PC-3 (cell line): ENCODE data around the gene IFNG. TPM values are rescaled to one million over a fixed set of nuclear protein-coding genes. Genes with fewer than 3 reads are reported as not detected.
"Not testable (repeated sequence)": the region's sequence is repeated elsewhere in the genome, so short reads cannot be mapped to it uniquely, and the experiment has no call there.

Experiments used
- ATAC-seq: fragments of 200-7000 bp; cut with Tn5 transposase; 2 replicates; pipeline ENCODE4 v1.9.1; 2020; ENCODE audit warnings: mild to moderate bottlenecking, moderate library complexity
- Bru-seq: library from RNA; stranded (reverse); fragments of 400-500 nt; gene quantifications from one replicate; lab custom pipeline; 2021; lab: Mats Ljungman, UMichigan
- BruChase-seq, 2 experiments: library from RNA; stranded (reverse); fragments of 400-500 nt; gene quantifications; one replicate each; lab custom pipeline; 2021; lab: Mats Ljungman, UMichigan
- BruUV-seq: library from RNA; stranded (reverse); fragments of 400-500 nt; replicated peaks from 2 replicates; lab custom pipeline; 2021; lab: Mats Ljungman, UMichigan
- CTCF ChIA-PET: fragments of 300-600 bp; sonication (Branson Sonifier 250); formaldehyde crosslinking; loops from one replicate; lab custom pipeline; 2022; ENCODE audit warnings: antibody characterized with exemption; lab: Charles Lee
- POLR2A ChIA-PET: fragments of 300-600 bp; sonication (Branson Sonifier 250); formaldehyde crosslinking; loops from one replicate; lab custom pipeline; 2022; ENCODE audit warnings: antibody characterized with exemption; ENCODE audit not compliant: unreplicated experiment; lab: Charles Lee
- DNase-seq: peaks from one replicate; pipeline ENCODE4 v3.0.0-alpha.2; 2015
- H2AFZ ChIP-seq: fragments of 300-600 bp; sonication (generic); 2 replicates; pipeline ENCODE4 v1.6.0; 2016; ENCODE audit warnings: antibody characterized with exemption, low read length
- H3F3A ChIP-seq: fragments of 300-600 bp; sonication (generic); one replicate; pipeline ENCODE4 v1.6.0; 2017; ENCODE audit warnings: antibody characterized with exemption, low read length, control low read depth, mild to moderate bottlenecking; ENCODE audit not compliant: unreplicated experiment
- H3K27ac ChIP-seq: fragments of 300-600 bp; sonication (generic); 2 replicates; pipeline ENCODE4 v1.5.1; 2016; ENCODE audit warnings: mild to moderate bottlenecking, low read length
- H3K27me3 ChIP-seq: fragments of 300-600 bp; sonication (generic); 2 replicates; pipeline ENCODE4 v1.6.1; 2016; ENCODE audit warnings: low read length, mixed read lengths
- H3K36me3 ChIP-seq: fragments of 300-600 bp; sonication (generic); 2 replicates; pipeline ENCODE4 v1.6.1; 2016; ENCODE audit warnings: low read depth, mixed run types, low read length, mixed read lengths
- H3K4me1 ChIP-seq: fragments of 300-600 bp; sonication (generic); 2 replicates; pipeline ENCODE4 v1.5.1; 2016; ENCODE audit warnings: low read length; ENCODE audit not compliant: insufficient read depth
- H3K4me2 ChIP-seq: fragments of 300-600 bp; sonication (generic); 2 replicates; pipeline ENCODE4 v1.6.0; 2016; ENCODE audit warnings: low read length
- H3K4me3 ChIP-seq: fragments of 300-600 bp; sonication (generic); 2 replicates; pipeline ENCODE4 v1.5.1; 2016; ENCODE audit warnings: mild to moderate bottlenecking, low read length, mixed read lengths
- H3K79me2 ChIP-seq: fragments of 300-600 bp; sonication (generic); 2 replicates; pipeline ENCODE4 v1.6.1; 2017; ENCODE audit warnings: low read length, mixed read lengths
- H3K9ac ChIP-seq: fragments of 300-600 bp; sonication (generic); 2 replicates; pipeline ENCODE4 v1.6.0; 2016; ENCODE audit warnings: mild to moderate bottlenecking, low read length
- H3K9me2 ChIP-seq: fragments of 300-600 bp; sonication (generic); replicated peaks from 2 replicates; pipeline ENCODE4 v1.6.1; 2016; ENCODE audit warnings: mixed run types, low read length, mixed read lengths
- H3K9me3 ChIP-seq: fragments of 300-600 bp; sonication (generic); 2 replicates; pipeline ENCODE4 v1.6.1; 2016; ENCODE audit warnings: low read length, mixed read lengths
- H4K20me1 ChIP-seq: fragments of 300-600 bp; sonication (generic); 2 replicates; pipeline ENCODE4 v1.6.1; 2016; ENCODE audit warnings: low read length, mixed read lengths
- CTCF ChIP-seq: fragments of 300-600 bp; sonication (generic); conservative IDR thresholded peaks from 2 replicates; pipeline ENCODE4 v1.5.1; 2017; ENCODE audit warnings: antibody characterized with exemption, low read depth, mild to moderate bottlenecking, low read length
- EZH2 ChIP-seq: fragments of 300-600 bp; sonication (generic); IDR thresholded peaks from one replicate; pipeline ENCODE4 v1.6.1; 2017; ENCODE audit warnings: antibody characterized with exemption, mild to moderate bottlenecking, low read length; ENCODE audit not compliant: unreplicated experiment
- EZH2phosphoT487 ChIP-seq: fragments of 300-600 bp; sonication (generic); IDR thresholded peaks from 2 replicates; pipeline ENCODE4 v1.6.1; 2018; ENCODE audit warnings: mild to moderate bottlenecking, antibody characterized with exemption, low read length, borderline replicate concordance
- intact Hi-C: fragments of 100-400 bp; cut with micrococcal nuclease; formaldehyde crosslinking; loops from 2 replicates; pipeline ENCODE4 v1.9.0; 2023
- long read RNA-seq: library from polyadenylated mRNA; unstranded; transcript quantifications from one replicate; pipeline ENCODE4 v2.0.0, GENCODE V29; 2021; ENCODE audit not compliant: unreplicated experiment
- total RNA-seq: library from RNA; depleted of rRNA; stranded (reverse); fragments of >200 nt; gene quantifications from 2 replicates; pipeline ENCODE4 v1.2.3, GENCODE V29; 2014; rRNA removed

IFNG gene
- total RNA-seq (not detected in 2 replicates), Bru-seq, nascent RNA (not detected), BruChase-seq, experiment 1, labeled RNA remaining after a 6-hour chase (not detected), BruChase-seq, experiment 2, labeled RNA remaining after a 2-hour chase (not detected)
- long read RNA-seq = 0 reads

GRCh38 chr12:68159681-68160304 lies at the start of gene IFNG:
Gene IFNG (minus strand): TSS chr12:68159740. CDS start chr12:68159615, 125 bp downstream.
- ChIA-PET CTCF (no interaction called here), POLR2A (no interaction called here)
- H3K4me3 ChIP-seq = no peak within 1 kb of the TSS
- H3K79me2 ChIP-seq = no peaks in the 10 kb centered on the region
- H3K4me2 ChIP-seq = no peak within 1 kb of the TSS
- no TSS peak for BruUV-seq
- no peaks in the 10 kb centered on the region for H3F3A ChIP-seq
- H3K9ac ChIP-seq = no peak within 1 kb of the TSS
- H3K9me2 ChIP-seq = no peaks in the 10 kb centered on the region
- no peaks in the 10 kb centered on the region for H3K4me1 ChIP-seq
- no peaks in the 10 kb centered on the region for H3K36me3 ChIP-seq
- H3K9me3 ChIP-seq = no peaks in the 10 kb centered on the region
- peaks cover 52% of the 10 kb centered on the region for H3K27me3 ChIP-seq
- TF ChIP-seq CTCF = no peak
- no peak for TF ChIP-seq EZH2
- no peak for TF ChIP-seq EZH2phosphoT487
- no peak for DNase-seq
- no peaks in the 10 kb centered on the region for H4K20me1 ChIP-seq
- ATAC-seq = no peak
- intact Hi-C loops = loop anchor here (2.0 kb wide), 1 partner anchor 37 kb away; no protein-coding TSS in a partner anchor
- H2AFZ ChIP-seq = no peak within 1 kb of the TSS
- no peak within 1 kb of the TSS for H3K27ac ChIP-seq

- CTCF ChIA-PET, H3K9me2 ChIP-seq, BruUV-seq: not testable (repeated sequence)
Observed at GRCh38 chr12:68209048-68209728, 49.6 kb upstream of the IFNG start.

GRCh38 chr12:68207276-68207675 lies 47.7 kb upstream of the IFNG start:
- ChIA-PET POLR2A (no interaction called here), CTCF (no interaction called here)
- Histone ChIP-seq H3K27ac (no peak overlapping the region), H3K4me1 (no peaks in the 10 kb centered on the region), H3K4me2 (no peak overlapping the region), H3K4me3 (no peak overlapping the region), H3K79me2 (no peaks in the 10 kb centered on the region), H3K36me3 (no peaks in the 10 kb centered on the region), H2AFZ (no peak overlapping the region), H3K27me3 (peaks cover 81% of the 10 kb centered on the region), H4K20me1 (no peaks in the 10 kb centered on the region), H3K9ac (no peak overlapping the region), H3K9me2 (no peaks in the 10 kb centered on the region), H3F3A (no peaks in the 10 kb centered on the region), H3K9me3 (no peaks in the 10 kb centered on the region)
- DNase-seq (no peak), ATAC-seq (no peak)
- BruUV-seq = no TSS peak
- intact Hi-C loops = no loop called here
- TF ChIP-seq EZH2 = no peak
- TF ChIP-seq CTCF = no peak
- TF ChIP-seq EZH2phosphoT487 = no peak

More at GRCh38 chr12:68209048-68209728, 49.6 kb upstream of the IFNG start:
- H3K36me3 ChIP-seq, H3K4me2 ChIP-seq, POLR2A ChIA-PET, H2AFZ ChIP-seq, DNase-seq, H4K20me1 ChIP-seq, H3K27ac ChIP-seq, ATAC-seq, H3K4me1 ChIP-seq, H3F3A ChIP-seq, H3K9me3 ChIP-seq, H3K79me2 ChIP-seq, intact Hi-C loops, H3K9ac ChIP-seq, H3K4me3 ChIP-seq: not testable (repeated sequence)
- H3K27me3 ChIP-seq = peaks cover 82% of the 10 kb centered on the region
